ENCODE data around the gene ELMO2.

The ELMO2 gene

DNA sequence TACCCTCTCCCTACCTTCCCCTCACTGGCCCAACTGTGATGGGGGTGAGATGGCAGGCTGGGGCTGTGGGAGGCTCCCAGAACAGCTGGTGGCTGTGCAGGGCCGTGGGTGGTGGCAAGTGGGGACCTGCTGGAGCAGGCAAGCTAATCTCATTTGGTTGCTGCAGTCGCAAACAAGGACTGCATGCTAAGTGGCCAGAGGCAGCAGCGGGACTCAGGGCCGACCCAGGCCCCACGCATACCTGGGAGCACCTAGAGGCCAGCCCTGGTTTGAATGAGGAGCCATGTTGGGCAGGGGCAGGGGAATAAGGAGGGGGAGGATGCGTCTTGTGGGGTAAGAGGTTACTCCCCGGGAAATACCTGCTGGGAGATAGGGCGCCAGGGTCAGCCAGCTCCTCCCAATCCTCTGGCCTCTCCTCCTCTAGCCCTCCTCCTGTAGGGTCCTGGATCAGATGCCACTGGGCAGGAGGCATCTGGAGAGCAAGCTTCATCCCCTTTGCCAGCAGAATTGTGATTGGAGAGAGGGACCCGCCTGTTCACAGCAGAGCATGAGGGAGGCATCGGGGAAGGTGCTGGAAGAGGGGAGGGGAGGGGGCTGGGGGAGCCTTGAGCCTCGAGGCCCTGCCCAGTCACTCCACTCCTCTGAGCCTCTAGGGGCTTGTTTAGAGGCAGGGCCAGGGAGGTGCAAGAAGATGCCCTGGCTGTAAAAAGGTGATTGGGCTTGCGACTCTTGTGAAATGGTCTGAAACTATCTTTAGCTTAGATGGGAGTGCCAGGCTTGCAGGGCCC is 73.8 kb downstream of the ELMO2 start:
- TF ChIP-seq, protein P1, sequence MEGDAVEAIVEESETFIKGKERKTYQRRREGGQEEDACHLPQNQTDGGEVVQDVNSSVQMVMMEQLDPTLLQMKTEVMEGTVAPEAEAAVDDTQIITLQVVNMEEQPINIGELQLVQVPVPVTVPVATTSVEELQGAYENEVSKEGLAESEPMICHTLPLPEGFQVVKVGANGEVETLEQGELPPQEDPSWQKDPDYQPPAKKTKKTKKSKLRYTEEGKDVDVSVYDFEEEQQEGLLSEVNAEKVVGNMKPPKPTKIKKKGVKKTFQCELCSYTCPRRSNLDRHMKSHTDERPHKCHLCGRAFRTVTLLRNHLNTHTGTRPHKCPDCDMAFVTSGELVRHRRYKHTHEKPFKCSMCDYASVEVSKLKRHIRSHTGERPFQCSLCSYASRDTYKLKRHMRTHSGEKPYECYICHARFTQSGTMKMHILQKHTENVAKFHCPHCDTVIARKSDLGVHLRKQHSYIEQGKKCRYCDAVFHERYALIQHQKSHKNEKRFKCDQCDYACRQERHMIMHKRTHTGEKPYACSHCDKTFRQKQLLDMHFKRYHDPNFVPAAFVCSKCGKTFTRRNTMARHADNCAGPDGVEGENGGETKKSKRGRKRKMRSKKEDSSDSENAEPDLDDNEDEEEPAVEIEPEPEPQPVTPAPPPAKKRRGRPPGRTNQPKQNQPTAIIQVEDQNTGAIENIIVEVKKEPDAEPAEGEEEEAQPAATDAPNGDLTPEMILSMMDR (IDR thresholded peaks at IDR 0.05) = no peak
- DNase-seq = no peak
- Mint-ChIP-seq H3K9me3 (no peaks in the 10 kb centered on the region), H3K4me1 (peaks cover 55% of the 10 kb centered on the region), H3K27me3 (ENCODE audit: low read depth, poor library complexity) (peaks cover 12% of the 10 kb centered on the region), H3K36me3 (ENCODE audit: low read depth) (no peaks in the 10 kb centered on the region), H3K4me3 (no peak overlapping the region), H3K27ac (no peak overlapping the region)

DNA sequence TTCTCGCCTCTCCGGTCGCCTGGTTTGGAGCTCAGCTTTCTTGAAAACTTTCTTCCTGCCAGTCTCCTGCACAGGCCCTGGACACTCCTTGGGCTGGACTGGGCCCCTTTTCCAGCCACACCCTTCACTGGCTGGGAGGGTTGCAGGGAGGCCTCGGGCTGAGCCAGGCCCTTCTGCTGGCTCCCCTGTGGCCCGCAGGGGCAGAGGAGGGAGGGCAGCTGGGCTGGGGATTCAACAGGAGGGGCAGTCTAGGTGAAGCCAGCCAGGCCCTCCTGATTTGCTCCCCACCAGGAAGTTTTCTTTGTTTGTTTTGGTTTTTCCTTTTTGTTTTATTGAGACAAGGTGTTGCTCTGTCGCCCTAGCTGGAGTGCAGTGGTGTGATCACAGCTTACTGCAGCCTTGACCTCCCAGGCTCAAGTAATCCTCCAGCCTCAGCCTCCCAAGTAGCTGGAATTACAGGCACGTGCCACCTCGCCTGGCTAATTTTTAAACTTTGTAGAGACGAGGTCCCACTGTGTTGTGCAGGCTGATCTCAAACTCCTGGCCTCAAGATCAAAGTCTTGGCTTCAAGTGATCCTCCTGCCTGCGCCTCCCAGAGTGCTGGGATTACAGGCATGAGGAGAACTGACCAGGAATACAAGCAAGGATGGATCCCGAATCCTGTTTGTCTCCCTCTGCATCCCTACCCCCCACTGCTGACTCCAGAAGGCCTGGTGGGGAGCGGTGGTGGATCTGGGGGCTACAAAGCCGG is 74.6 kb downstream of the ELMO2 start:
- TF ChIP-seq, protein P1 (IDR thresholded peaks at IDR 0.05) = no peak
- Mint-ChIP-seq H3K36me3 (ENCODE audit: low read depth) (no peaks in the 10 kb centered on the region), H3K4me1 (peaks cover 55% of the 10 kb centered on the region), H3K9me3 (no peaks in the 10 kb centered on the region), H3K4me3 (no peak overlapping the region), H3K27me3 (ENCODE audit: low read depth, poor library complexity) (peaks cover 15% of the 10 kb centered on the region), H3K27ac (no peak overlapping the region)
- no peak for DNase-seq

DNA sequence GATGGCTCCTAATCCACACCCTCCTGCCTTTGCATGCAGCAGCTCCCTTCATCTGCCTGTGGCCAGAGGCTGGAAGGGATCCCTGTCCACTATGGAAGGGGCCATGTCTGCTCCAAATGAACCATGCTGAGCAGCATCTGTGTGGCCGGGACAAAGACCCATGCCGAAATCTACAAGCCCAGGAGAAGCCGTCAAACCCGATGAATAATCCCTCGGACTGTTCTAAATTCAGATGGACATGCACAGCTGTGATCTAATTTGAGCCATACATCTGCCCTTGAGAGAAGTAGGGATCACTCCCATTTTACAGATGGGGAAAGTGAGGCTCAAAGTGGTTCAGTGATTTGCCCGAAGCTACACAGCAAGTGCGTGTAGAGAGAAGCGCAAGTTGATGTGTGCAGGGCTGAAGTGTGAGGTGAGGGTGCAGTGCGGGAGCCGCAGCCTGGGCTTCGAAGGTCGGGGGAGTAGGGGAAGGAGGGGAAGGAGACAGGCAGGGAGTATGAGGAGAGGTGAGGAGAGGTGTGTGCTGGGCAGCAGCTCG is 75.5 kb downstream of the ELMO2 start:
- no peak overlapping the region for H3K27ac Mint-ChIP-seq
- no peaks in the 10 kb centered on the region for H3K9me3 Mint-ChIP-seq
- H3K4me1 Mint-ChIP-seq = peaks cover 58% of the 10 kb centered on the region
- no peak for DNase-seq
- no peaks in the 10 kb centered on the region for H3K36me3 Mint-ChIP-seq (ENCODE audit: low read depth)
- H3K4me3 Mint-ChIP-seq = no peak overlapping the region
- peaks cover 23% of the 10 kb centered on the region for H3K27me3 Mint-ChIP-seq (ENCODE audit: low read depth, poor library complexity)
- TF ChIP-seq, protein P1 (IDR thresholded peaks at IDR 0.05) = no peak

DNA sequence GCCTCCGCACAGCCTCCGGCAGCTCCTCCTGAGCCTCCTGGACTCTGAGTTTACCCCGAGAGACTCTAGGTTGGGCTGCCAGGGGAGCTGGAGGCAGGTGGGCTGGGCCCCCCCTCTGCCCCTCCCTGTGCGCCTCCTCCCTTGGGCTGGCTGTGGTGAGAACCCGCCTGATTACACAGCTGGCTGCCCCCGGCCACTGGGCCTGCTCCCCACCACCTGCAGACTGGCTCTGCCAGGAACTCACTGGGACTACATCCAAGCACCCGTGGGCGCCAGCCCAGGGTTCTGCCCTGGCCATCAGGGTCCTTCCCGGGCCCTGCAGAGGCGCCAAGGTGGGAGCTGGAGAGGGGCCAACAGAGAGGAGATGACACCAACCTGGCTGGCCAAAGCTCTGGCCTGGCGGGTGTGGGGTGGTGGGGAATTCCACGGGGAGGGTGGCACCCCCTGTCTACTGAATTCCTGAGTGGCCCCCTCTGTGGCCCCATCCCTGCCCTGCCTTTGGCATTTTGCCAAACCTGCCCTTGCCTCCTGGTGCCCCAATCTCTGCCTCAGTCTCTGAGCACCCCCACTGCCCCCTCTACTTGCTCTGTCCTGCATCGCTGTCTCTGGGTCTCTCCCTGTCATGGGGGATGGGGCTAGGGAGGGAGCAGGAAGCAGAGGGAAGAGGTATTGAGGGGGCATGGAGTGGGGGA is 76.2 kb downstream of the ELMO2 start:
- peaks cover 65% of the 10 kb centered on the region for H3K4me1 Mint-ChIP-seq
- no peak for DNase-seq
- no peaks in the 10 kb centered on the region for H3K36me3 Mint-ChIP-seq (ENCODE audit: low read depth)
- TF ChIP-seq, protein P1 (IDR thresholded peaks at IDR 0.05) = no peak
- no peak overlapping the region for H3K4me3 Mint-ChIP-seq
- H3K27me3 Mint-ChIP-seq (ENCODE audit: low read depth, poor library complexity) = peaks cover 21% of the 10 kb centered on the region
- no peak overlapping the region for H3K27ac Mint-ChIP-seq
- no peaks in the 10 kb centered on the region for H3K9me3 Mint-ChIP-seq

DNA sequence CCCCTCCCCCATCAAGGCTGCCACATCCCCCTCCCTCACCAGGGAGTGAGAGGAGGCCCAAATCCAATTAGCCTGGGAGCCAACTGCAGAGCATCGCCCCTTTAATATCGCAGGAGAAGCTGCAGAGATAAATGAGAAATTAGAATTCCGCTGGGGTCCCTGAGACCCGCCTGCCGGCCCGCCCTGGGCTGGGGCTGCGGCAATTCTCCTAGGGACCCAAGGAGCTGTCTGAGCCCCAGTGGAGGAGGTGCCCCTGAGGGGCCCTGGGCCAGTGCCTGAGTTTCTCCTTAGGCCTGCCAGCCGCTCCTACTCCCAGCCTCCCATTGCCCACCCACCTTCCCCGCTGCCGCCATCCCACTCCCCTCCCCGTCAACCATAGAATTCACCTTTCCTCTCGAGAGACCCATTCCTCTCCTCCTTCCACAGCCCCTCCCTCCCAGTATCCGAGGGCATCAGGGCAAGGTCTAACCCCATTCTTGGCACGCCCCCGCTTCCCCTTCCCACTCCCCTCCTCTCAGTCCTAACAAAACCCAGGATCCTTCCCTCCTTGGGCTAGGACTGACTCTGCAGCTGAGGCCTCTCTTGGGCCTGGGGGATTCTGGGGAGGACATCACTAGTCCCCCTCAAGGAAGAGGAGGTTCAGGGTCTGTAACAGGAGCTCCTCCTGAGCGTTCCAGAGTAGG is 78.1 kb downstream of the ELMO2 start:
- H3K27ac Mint-ChIP-seq = no peak overlapping the region
- peaks cover 23% of the 10 kb centered on the region for H3K27me3 Mint-ChIP-seq (ENCODE audit: low read depth, poor library complexity)
- DNase-seq = no peak
- TF ChIP-seq, protein P1 (IDR thresholded peaks at IDR 0.05) = no peak
- H3K36me3 Mint-ChIP-seq (ENCODE audit: low read depth) = no peaks in the 10 kb centered on the region
- H3K4me1 Mint-ChIP-seq = peaks cover 54% of the 10 kb centered on the region
- H3K4me3 Mint-ChIP-seq = no peak overlapping the region
- H3K9me3 Mint-ChIP-seq = no peaks in the 10 kb centered on the region

Measured in nephron progenitor cell (in vitro differentiated cells).